OCI-LY3 (cell line): ENCODE results near the gene CFD.
A peak's percentile ranks its signal among the peaks of the same experiment; 100 is the strongest.

Experiments
- H2AFZ ChIP-seq: fragments of 200-600, 300-600 bp; shearing (Covaris generic); 2 replicates; pipeline ENCODE4 v1.6.0; 2014; ENCODE audit warnings: antibody characterized with exemption, low read depth, low read length
- H3K27ac ChIP-seq: fragments of 200-600, 300-600 bp; sonication (generic); 2 replicates; pipeline ENCODE4 v1.5.1; 2014; ENCODE audit warnings: mild to moderate bottlenecking, low read length, moderate library complexity, mixed read lengths
- H3K27me3 ChIP-seq: fragments of 200-600, 300-600 bp; sonication (generic); 2 replicates; pipeline ENCODE4 v1.6.1; 2014; ENCODE audit warnings: low read depth, low read length, mixed read lengths
- H3K36me3 ChIP-seq: fragments of 200-600, 300-600 bp; sonication (generic); replicated peaks from 2 replicates; pipeline ENCODE3; 2014; ENCODE audit warnings: low read depth, low read length, mixed read lengths
- H3K4me1 ChIP-seq: fragments of 300-600, 200-600 bp; sonication (generic); 2 replicates; pipeline ENCODE4 v1.6.1; 2014; ENCODE audit warnings: low read length, mixed read lengths
- H3K4me2 ChIP-seq: fragments of 200-600, 300-600 bp; sonication (generic); 2 replicates; pipeline ENCODE4 v1.6.1; 2014; ENCODE audit warnings: low read length, mixed read lengths
- H3K4me3 ChIP-seq: fragments of 300-600, 200-600 bp; sonication (generic); 2 replicates; pipeline ENCODE4 v1.5.1; 2014; ENCODE audit warnings: antibody characterized with exemption, mild to moderate bottlenecking, low read length, moderate library complexity
- H3K79me2 ChIP-seq: fragments of 300-600, 200-600 bp; shearing (Covaris generic); 2 replicates; pipeline ENCODE4 v1.6.1; 2014; ENCODE audit warnings: mild to moderate bottlenecking, low read length, mixed read lengths
- H3K9ac ChIP-seq: fragments of 300-600, 200-600 bp; shearing (Covaris generic); 2 replicates; pipeline ENCODE4 v1.6.0; 2014; ENCODE audit warnings: mild to moderate bottlenecking, low read length, moderate library complexity
- H3K9me3 ChIP-seq: fragments of 200-600, 300-600 bp; shearing (Covaris generic); 2 replicates; pipeline ENCODE4 v1.6.1; 2014; ENCODE audit warnings: low read length, mixed read lengths; ENCODE audit not compliant: insufficient read depth
- H4K20me1 ChIP-seq: fragments of 200-600, 300-600 bp; sonication (generic); 2 replicates; pipeline ENCODE4 v1.6.1; 2016; ENCODE audit warnings: low read length, mixed read lengths; ENCODE audit not compliant: insufficient read depth
- CTCF ChIP-seq: fragments of 200-600, 300-600 bp; sonication (generic); IDR thresholded peaks from 2 replicates; pipeline ENCODE4 v1.5.1; 2014; ENCODE audit warnings: antibody characterized with exemption, low read length, low read depth
- EZH2phosphoT487 ChIP-seq: fragments of 200-600 bp; shearing (Covaris generic); IDR thresholded peaks from 2 replicates; pipeline ENCODE4 v1.6.1; 2018; ENCODE audit warnings: antibody characterized with exemption, mixed run types, low read depth

Gene CFD

GRCh38 chr19:861756-862580, 2.5 kb downstream of the CFD start:
- Histone ChIP-seq H3K4me2 (no peak overlapping the region), H3K27ac (no peak overlapping the region), H3K4me3 (no peak overlapping the region), H2AFZ (no peak overlapping the region), H3K79me2 (no peaks in the 10 kb centered on the region), H4K20me1 (no peaks in the 10 kb centered on the region), H3K27me3 (no peaks in the 10 kb centered on the region), H3K4me1 (peaks cover 20% of the 10 kb centered on the region), H3K9ac (no peak overlapping the region), H3K9me3 (no peaks in the 10 kb centered on the region), H3K36me3 (peaks cover 3% of the 10 kb centered on the region)
- no peak for TF ChIP-seq CTCF

DNA sequence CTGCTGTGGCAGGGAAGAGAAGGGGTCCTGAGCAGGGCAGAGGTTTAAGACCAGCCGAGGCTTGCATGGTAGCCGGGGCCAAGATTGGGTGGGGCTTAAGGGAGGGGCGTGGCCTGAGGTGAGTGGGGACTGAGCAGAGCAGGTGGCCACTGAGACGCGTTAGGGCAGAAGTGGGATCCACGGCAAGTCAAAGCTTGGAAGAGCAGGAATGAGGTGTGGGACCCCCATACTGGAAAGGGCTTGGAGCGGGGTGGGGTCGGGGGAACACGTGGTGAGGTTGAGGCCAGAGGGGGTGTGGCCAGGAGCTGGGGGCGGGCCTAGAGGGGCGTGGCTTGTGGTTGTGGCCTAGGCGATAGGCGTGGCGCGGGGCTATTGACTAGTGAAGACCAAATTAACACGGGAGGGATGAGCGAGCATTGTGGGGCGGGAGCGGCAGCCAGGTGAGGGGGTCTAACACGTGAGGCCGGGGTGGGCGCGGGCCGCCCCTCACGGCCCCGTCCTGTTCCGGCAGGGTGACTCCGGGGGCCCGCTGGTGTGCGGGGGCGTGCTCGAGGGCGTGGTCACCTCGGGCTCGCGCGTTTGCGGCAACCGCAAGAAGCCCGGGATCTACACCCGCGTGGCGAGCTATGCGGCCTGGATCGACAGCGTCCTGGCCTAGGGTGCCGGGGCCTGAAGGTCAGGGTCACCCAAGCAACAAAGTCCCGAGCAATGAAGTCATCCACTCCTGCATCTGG, 3.3 kb downstream of the CFD start:
- Histone ChIP-seq H3K9me3 (no peaks in the 10 kb centered on the region), H2AFZ (no peak overlapping the region), H3K4me2 (no peak overlapping the region), H3K79me2 (no peaks in the 10 kb centered on the region), H3K36me3 (peaks cover 4% of the 10 kb centered on the region), H3K9ac (no peak overlapping the region), H3K4me3 (no peak overlapping the region), H4K20me1 (no peaks in the 10 kb centered on the region), H3K27ac (no peak overlapping the region), H3K27me3 (no peaks in the 10 kb centered on the region), H3K4me1 (peaks cover 20% of the 10 kb centered on the region)
- no peak for TF ChIP-seq CTCF
- no peak for TF ChIP-seq EZH2phosphoT487

DNA sequence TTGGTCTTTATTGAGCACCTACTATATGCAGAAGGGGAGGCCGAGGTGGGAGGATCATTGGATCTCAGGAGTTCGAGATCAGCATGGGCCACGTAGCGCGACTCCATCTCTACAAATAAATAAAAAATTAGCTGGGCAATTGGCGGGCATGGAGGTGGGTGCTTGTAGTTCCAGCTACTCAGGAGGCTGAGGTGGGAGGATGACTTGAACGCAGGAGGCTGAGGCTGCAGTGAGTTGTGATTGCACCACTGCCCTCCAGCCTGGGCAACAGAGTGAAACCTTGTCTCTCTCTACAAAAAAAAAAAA, 3.8 kb downstream of the CFD start:
- H3K4me3 ChIP-seq = no peak overlapping the region
- H3K36me3 ChIP-seq = peaks cover 8% of the 10 kb centered on the region
- no peaks in the 10 kb centered on the region for H3K27me3 ChIP-seq
- TF ChIP-seq EZH2phosphoT487 (no peak), CTCF (no peak)
- peaks cover 20% of the 10 kb centered on the region for H3K4me1 ChIP-seq
- H3K4me2 ChIP-seq = peak overlapping the region; percentile 55
- peak overlapping the region; percentile 54 for H3K27ac ChIP-seq
- H3K9ac ChIP-seq = no peak overlapping the region
- no peaks in the 10 kb centered on the region for H3K79me2 ChIP-seq
- no peak overlapping the region for H2AFZ ChIP-seq
- no peaks in the 10 kb centered on the region for H4K20me1 ChIP-seq
- no peaks in the 10 kb centered on the region for H3K9me3 ChIP-seq

- H3K4me2 ChIP-seq = no peak overlapping the region
- no peak for TF ChIP-seq EZH2phosphoT487
- no peak for TF ChIP-seq CTCF
- H3K79me2 ChIP-seq = no peaks in the 10 kb centered on the region
- no peak overlapping the region for H2AFZ ChIP-seq
- no peak overlapping the region for H3K9ac ChIP-seq
- H3K4me3 ChIP-seq = no peak overlapping the region
- H3K27ac ChIP-seq = no peak overlapping the region
- no peaks in the 10 kb centered on the region for H4K20me1 ChIP-seq
- no peaks in the 10 kb centered on the region for H3K9me3 ChIP-seq
- no peaks in the 10 kb centered on the region for H3K27me3 ChIP-seq
- peaks cover 20% of the 10 kb centered on the region for H3K4me1 ChIP-seq
- peaks cover 28% of the 10 kb centered on the region for H3K36me3 ChIP-seq
Observed at GRCh38 chr19:866769-867300, 7.4 kb downstream of the CFD start.
